H1 (cell line): ENCODE measurements around the gene PDE4D. TPM values are rescaled to one million over a fixed set of nuclear protein-coding genes. Genes with fewer than 3 reads are reported as not detected.

Experiments used
- ASH2L ChIP-seq: fragments of 200-600, 300-600 bp; sonication (generic); IDR thresholded peaks from one replicate; pipeline ENCODE4 v1.7.1; 2017; ENCODE audit warnings: low read length
- BRCA1 ChIP-seq: IDR thresholded peaks from 2 replicates; pipeline ENCODE4 v1.6.1; 2012; ENCODE audit warnings: low read depth, low read length, improper control_type of control experiment
- FOSL1 ChIP-seq: IDR thresholded peaks from 2 replicates; pipeline ENCODE4 v1.6.1; 2011; ENCODE audit warnings: mild to moderate bottlenecking, low read depth, low read length, moderate library complexity; ENCODE audit not compliant: insufficient read depth
- NANOG ChIP-seq: IDR thresholded peaks from 2 replicates; pipeline ENCODE4 v1.6.1; 2011; ENCODE audit warnings: low read length, low read depth, mild to moderate bottlenecking, inconsistent platforms; ENCODE audit not compliant: insufficient read depth, poor library complexity, severe bottlenecking
- SAP30 ChIP-seq: fragments of 300-600 bp; sonication (generic); IDR thresholded peaks from 2 replicates; pipeline ENCODE4 v1.7.1; 2012; ENCODE audit warnings: low read length, moderate library complexity, mild to moderate bottlenecking, inconsistent platforms; ENCODE audit not compliant: insufficient read depth, insufficient replicate concordance
- SIRT6 ChIP-seq: IDR thresholded peaks from one replicate; pipeline ENCODE4 v1.7.1; 2012; ENCODE audit warnings: low read length, inconsistent platforms
- SUZ12 ChIP-seq: fragments of 200-600 bp; sonication (generic); IDR thresholded peaks from 2 replicates; pipeline ENCODE4 v1.6.1; 2012; ENCODE audit warnings: mild to moderate bottlenecking, inconsistent platforms, low read length, moderate library complexity, mixed read lengths
- TAF1 ChIP-seq: IDR thresholded peaks from 2 replicates; pipeline ENCODE4 v1.6.1; 2011; ENCODE audit warnings: mild to moderate bottlenecking, low read depth, low read length
- polyA plus RNA-seq, 7 experiments: library from polyadenylated mRNA; depleted of rRNA in 3 of 7; stranded (reverse) in 5 of 7; unstranded in 2 of 7; fragments of >200 nt in 5 of 7; fragments of 200-250 nt in 2 of 7; gene quantifications; 1 replicate in 5 of 7; 2 replicates in 1 of 7; 4 replicates in 1 of 7; pipeline versions ENCODE4 v1.2.1 to v1.2.3, GENCODE V29; 2011 to 2013; ENCODE audit warnings: missing spikeins in 2 of 7, mixed read lengths in 2 of 7
- total RNA-seq: library from RNA; stranded (reverse); fragmentation: NEBNext Ultra II Directional; extraction: Animal tissue kit (Norgen Biotek cat#: 25700); gene quantifications from 2 replicates; pipeline ENCODE4 v1.2.1, GENCODE V29; 2021
- TF ChIP-seq, protein P1 (sequence below): fragments of 300-600 bp; sonication (generic); IDR thresholded peaks from 2 replicates; pipeline ENCODE4 v1.7.1; 2012; ENCODE audit warnings: low read length, moderate library complexity, mild to moderate bottlenecking, inconsistent platforms; ENCODE audit not compliant: insufficient replicate concordance

The PDE4D gene
- total and polyA plus RNA-seq, 2 of the 8 experiments (the other 6 are each of a cell fraction or from before 2014, with no cell fraction given) = 2.3 to 3.7 TPM

GRCh38 chr5:59847586-59847985 lies 45.9 kb downstream of the PDE4D start (continued):
- TF ChIP-seq, protein P1, sequence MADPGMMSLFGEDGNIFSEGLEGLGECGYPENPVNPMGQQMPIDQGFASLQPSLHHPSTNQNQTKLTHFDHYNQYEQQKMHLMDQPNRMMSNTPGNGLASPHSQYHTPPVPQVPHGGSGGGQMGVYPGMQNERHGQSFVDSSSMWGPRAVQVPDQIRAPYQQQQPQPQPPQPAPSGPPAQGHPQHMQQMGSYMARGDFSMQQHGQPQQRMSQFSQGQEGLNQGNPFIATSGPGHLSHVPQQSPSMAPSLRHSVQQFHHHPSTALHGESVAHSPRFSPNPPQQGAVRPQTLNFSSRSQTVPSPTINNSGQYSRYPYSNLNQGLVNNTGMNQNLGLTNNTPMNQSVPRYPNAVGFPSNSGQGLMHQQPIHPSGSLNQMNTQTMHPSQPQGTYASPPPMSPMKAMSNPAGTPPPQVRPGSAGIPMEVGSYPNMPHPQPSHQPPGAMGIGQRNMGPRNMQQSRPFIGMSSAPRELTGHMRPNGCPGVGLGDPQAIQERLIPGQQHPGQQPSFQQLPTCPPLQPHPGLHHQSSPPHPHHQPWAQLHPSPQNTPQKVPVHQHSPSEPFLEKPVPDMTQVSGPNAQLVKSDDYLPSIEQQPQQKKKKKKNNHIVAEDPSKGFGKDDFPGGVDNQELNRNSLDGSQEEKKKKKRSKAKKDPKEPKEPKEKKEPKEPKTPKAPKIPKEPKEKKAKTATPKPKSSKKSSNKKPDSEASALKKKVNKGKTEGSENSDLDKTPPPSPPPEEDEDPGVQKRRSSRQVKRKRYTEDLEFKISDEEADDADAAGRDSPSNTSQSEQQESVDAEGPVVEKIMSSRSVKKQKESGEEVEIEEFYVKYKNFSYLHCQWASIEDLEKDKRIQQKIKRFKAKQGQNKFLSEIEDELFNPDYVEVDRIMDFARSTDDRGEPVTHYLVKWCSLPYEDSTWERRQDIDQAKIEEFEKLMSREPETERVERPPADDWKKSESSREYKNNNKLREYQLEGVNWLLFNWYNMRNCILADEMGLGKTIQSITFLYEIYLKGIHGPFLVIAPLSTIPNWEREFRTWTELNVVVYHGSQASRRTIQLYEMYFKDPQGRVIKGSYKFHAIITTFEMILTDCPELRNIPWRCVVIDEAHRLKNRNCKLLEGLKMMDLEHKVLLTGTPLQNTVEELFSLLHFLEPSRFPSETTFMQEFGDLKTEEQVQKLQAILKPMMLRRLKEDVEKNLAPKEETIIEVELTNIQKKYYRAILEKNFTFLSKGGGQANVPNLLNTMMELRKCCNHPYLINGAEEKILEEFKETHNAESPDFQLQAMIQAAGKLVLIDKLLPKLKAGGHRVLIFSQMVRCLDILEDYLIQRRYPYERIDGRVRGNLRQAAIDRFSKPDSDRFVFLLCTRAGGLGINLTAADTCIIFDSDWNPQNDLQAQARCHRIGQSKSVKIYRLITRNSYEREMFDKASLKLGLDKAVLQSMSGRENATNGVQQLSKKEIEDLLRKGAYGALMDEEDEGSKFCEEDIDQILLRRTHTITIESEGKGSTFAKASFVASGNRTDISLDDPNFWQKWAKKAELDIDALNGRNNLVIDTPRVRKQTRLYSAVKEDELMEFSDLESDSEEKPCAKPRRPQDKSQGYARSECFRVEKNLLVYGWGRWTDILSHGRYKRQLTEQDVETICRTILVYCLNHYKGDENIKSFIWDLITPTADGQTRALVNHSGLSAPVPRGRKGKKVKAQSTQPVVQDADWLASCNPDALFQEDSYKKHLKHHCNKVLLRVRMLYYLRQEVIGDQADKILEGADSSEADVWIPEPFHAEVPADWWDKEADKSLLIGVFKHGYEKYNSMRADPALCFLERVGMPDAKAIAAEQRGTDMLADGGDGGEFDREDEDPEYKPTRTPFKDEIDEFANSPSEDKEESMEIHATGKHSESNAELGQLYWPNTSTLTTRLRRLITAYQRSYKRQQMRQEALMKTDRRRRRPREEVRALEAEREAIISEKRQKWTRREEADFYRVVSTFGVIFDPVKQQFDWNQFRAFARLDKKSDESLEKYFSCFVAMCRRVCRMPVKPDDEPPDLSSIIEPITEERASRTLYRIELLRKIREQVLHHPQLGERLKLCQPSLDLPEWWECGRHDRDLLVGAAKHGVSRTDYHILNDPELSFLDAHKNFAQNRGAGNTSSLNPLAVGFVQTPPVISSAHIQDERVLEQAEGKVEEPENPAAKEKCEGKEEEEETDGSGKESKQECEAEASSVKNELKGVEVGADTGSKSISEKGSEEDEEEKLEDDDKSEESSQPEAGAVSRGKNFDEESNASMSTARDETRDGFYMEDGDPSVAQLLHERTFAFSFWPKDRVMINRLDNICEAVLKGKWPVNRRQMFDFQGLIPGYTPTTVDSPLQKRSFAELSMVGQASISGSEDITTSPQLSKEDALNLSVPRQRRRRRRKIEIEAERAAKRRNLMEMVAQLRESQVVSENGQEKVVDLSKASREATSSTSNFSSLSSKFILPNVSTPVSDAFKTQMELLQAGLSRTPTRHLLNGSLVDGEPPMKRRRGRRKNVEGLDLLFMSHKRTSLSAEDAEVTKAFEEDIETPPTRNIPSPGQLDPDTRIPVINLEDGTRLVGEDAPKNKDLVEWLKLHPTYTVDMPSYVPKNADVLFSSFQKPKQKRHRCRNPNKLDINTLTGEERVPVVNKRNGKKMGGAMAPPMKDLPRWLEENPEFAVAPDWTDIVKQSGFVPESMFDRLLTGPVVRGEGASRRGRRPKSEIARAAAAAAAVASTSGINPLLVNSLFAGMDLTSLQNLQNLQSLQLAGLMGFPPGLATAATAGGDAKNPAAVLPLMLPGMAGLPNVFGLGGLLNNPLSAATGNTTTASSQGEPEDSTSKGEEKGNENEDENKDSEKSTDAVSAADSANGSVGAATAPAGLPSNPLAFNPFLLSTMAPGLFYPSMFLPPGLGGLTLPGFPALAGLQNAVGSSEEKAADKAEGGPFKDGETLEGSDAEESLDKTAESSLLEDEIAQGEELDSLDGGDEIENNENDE = no peak
- TF ChIP-seq SAP30 (no peak), FOSL1 (no peak), SIRT6 (no peak), TAF1 (no peak), ASH2L (no peak), NANOG (no peak), SUZ12 (no peak), BRCA1 (no peak)
